GM20431 (cell line): ENCODE results near the gene PPP2CA.

ENCODE experiments used
- in situ Hi-C: fragments of 300-500 bp; cut with MseI, MboI; formaldehyde crosslinking; loops from one replicate; pipeline ENCODE4 v1.15.0; 2020; ENCODE audit warnings: low sequenced_read_pairs; ENCODE audit not compliant: unreplicated experiment

The PPP2CA gene

GRCh38 chr5:134206627-134207160, 19.2 kb downstream of the PPP2CA start:
- in situ Hi-C loops = no loop called here

- in situ Hi-C loops = no loop called here
These were observed 21.3 kb downstream of the PPP2CA start for GRCh38 chr5:134204575-134204974.

- in situ Hi-C loops = no loop called here
These were observed 22.2 kb downstream of the PPP2CA start for GRCh38 chr5:134203630-134204029.

- in situ Hi-C loops = loop anchor here (25.0 kb wide), 1 partner anchor 392 kb away; no protein-coding TSS in a partner anchor
These were observed 30.2 kb downstream of the PPP2CA start for GRCh38 chr5:134195666-134196065.

- in situ Hi-C loops = loop anchor here (5.0 to 25.0 kb wide), 2 partner anchors 98 to 398 kb away; no protein-coding TSS in a partner anchor
These were observed 36.8 kb downstream of the PPP2CA start for GRCh38 chr5:134189031-134189430.

- in situ Hi-C loops = loop anchor here (5.0 to 25.0 kb wide), 2 partner anchors 99 to 399 kb away; no protein-coding TSS in a partner anchor
These were observed 37.8 kb downstream of the PPP2CA start for GRCh38 chr5:134188092-134188491.

- in situ Hi-C loops = loop anchor here (5.0 to 25.0 kb wide), 2 partner anchors 103 to 403 kb away; no protein-coding TSS in a partner anchor
These were observed 41.4 kb downstream of the PPP2CA start for GRCh38 chr5:134184155-134185135.

- in situ Hi-C loops = loop anchor here (25.0 kb wide), 1 partner anchor 404 kb away; no protein-coding TSS in a partner anchor
These were observed 42.4 kb downstream of the PPP2CA start for GRCh38 chr5:134183481-134183880.

GRCh38 chr5:134178096-134178419, 47.8 kb downstream of the PPP2CA start:
- in situ Hi-C loops = loop anchor here (25.0 kb wide), 1 partner anchor 409 kb away; no protein-coding TSS in a partner anchor

GRCh38 chr5:134177369-134178095, 48.3 kb downstream of the PPP2CA start:
- in situ Hi-C loops = loop anchor here (25.0 kb wide), 1 partner anchor 410 kb away; no protein-coding TSS in a partner anchor

GRCh38 chr5:134176511-134177368, 49.1 kb downstream of the PPP2CA start, which contains the start of gene SKP1:
TSS of gene SKP1 (minus strand) at chr5:134176950. CDS start at chr5:134174022, 2,928 bp downstream.
- in situ Hi-C loops = loop anchor here (25.0 kb wide), 1 partner anchor 411 kb away; no protein-coding TSS in a partner anchor

- in situ Hi-C loops = loop anchor here (25.0 kb wide), 1 partner anchor 411 kb away; no protein-coding TSS in a partner anchor
These were observed 49.9 kb downstream of the PPP2CA start for GRCh38 chr5:134175921-134176510.

- in situ Hi-C loops = loop anchor here (25.0 kb wide), 1 partner anchor 412 kb away; no protein-coding TSS in a partner anchor
These were observed 50.7 kb downstream of the PPP2CA start for GRCh38 chr5:134174841-134175839.

GRCh38 chr5:134171972-134172371, 53.9 kb downstream of the PPP2CA start:
- in situ Hi-C loops = no loop called here

GRCh38 chr5:134162592-134162991, 63.3 kb downstream of the PPP2CA start:
- in situ Hi-C loops = no loop called here

GRCh38 chr5:134161513-134162395, 64.1 kb downstream of the PPP2CA start:
- in situ Hi-C loops = no loop called here

- in situ Hi-C loops = no loop called here
These were observed 72.2 kb downstream of the PPP2CA start for GRCh38 chr5:134153657-134154056.
